Hippocampal formation (tissue), 2 donors: ENCODE data around the gene LIAS.
"Not testable (repeated sequence)": the region's sequence is repeated elsewhere in the genome, so short reads cannot be mapped to it uniquely, and the experiment has no call there.

ENCODE experiments used
- DNase-seq, 2 donors: peaks; one replicate each; lab custom pipeline; 2025; lab: John Stamatoyannopoulos, UW

LIAS gene

GRCh38 chr4:39458505-39459300, at the start of gene LIAS, which contains the start of gene RPL9:
TSS of gene LIAS (plus strand) at chr4:39459056. CDS start at chr4:39459118, 62 bp downstream.
TSS of gene RPL9 (minus strand) at chr4:39458922. CDS start at chr4:39458439, 483 bp downstream.
- DNase-seq = peak; percentile 89 to 92

GRCh38 chr4:39410415-39410814, 48.4 kb upstream of the LIAS start:
- peak in 1 of 2 donors; percentile 2 for DNase-seq

DNA sequence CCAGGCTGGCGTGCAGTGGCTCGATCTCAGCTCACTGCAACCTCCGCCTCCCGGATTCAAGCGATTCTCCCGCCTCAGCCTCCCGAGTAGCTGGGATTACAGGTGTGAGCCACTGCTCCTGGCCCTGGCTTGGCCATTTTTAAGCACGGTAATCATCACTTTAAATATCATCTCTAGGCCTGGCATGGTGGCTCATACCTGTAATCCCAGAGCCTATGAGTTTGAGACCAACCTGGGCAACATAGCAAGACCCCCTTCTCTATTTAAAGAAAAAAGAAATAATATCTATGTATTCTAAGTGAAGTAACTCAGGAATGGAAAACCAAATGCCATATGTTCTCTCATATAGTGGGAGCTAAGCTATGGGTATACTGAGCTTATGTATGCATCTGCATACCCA, 47.3 kb upstream of the LIAS start:
- DNase-seq = not testable (repeated sequence)

DNA sequence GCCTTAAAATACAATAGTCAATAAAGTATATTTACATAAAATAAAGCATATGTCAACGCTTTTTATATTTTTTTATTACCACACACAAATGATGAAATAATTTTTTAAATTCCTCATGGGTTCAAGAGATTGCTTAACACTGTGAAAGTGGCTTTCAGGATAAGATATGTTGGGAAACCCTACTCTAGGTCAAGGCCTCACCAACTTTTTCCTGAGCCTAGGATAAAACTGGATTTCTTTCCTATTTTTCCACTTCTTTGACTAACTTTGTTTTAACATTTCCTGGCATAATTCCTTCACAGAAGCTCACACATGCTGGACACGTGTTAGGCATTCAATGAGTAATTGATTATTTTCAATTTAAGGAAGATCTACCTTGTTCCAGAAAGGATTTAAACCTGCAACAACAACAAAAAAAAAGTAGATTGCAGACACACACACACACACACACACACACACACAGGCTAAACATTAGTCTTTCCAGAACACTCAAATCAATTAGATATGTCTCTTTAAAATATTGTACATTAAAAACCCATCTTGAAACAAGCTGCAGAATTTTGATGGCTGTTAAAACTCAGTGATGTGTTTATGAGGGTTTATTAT, 43.1 kb upstream of the LIAS start:
- no peak for DNase-seq

- no peak for DNase-seq
Measured at GRCh38 chr4:39422247-39422646, 36.6 kb upstream of the LIAS start.

GRCh38 chr4:39425297-39425696, 33.6 kb upstream of the LIAS start:
- not testable (repeated sequence) for DNase-seq

- no peak for DNase-seq
Measured at GRCh38 chr4:39426728-39427127, 32.1 kb upstream of the LIAS start.

DNA sequence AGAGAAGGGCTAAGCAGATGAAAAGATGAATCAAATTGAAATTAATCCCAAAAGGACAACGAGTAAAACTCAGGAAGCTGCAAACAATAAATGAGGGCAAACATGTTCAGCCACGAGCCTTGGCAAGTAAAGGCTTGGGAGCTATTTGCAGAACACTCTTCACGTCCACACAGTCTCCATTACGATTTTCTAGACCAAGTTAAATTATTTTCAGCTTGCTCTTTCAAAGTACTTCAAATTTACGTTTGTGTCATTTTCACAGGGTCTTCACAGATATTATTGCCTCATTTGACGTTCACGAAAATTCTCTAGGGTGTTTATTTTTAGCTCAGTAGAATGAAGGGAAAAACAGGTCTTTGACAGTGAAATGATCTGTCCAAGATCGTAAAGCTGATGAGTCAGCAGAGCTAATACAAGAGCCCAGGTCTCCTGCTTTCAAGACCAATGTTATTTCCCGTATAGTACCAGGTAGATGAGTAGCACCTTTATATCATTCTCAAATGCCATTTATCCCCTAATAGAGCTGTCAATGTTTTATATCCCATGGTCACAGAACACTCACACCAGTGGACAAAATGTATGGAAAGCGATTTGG, 31.2 kb upstream of the LIAS start:
- no peak for DNase-seq

GRCh38 chr4:39429476-39430334, 29.2 kb upstream of the LIAS start:
- DNase-seq = no peak

- DNase-seq = no peak
Measured at GRCh38 chr4:39433878-39434492, 24.9 kb upstream of the LIAS start.

GRCh38 chr4:39435659-39436563, 22.9 kb upstream of the LIAS start:
- DNase-seq = no peak

DNA sequence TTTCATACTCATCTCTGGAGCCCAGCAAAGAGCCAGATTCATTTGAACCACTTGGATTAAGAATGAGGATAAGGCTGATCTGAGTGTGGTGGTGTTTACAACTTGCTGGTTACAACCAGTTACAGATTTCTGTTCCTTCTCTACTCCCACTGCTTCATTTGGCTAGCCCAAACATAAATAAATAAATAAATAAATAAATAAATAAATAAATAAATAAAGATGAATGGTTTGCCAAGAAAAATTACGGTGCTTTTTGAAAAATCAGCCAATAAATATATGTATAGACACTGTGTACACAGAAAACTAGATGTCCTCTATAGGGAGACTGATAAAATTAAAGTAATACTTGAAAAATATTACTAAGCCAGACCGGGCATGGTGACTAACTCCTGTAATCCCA, 17.3 kb upstream of the LIAS start:
- no peak for DNase-seq

DNA sequence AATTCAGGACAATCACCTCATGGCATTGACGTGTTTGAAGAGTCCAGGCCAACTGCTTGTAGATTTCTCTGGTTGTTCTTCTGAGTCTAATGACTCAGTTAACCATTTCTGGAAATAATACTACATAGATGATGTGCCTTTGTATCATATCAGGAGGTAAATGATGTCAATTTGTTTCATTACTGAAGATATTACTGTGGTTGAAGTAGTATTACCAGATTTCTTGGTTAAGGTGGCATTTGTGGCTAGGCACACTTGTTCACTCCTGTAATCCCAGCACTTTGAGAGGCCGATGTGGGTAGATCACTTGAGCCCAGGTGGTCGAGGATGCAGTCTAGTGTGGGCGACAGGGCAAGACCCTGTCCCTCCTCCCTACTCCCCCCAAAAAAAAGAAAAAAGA, 15.9 kb upstream of the LIAS start:
- DNase-seq = no peak

- no peak for DNase-seq
Measured at GRCh38 chr4:39446483-39446841, 12.4 kb upstream of the LIAS start.

DNA sequence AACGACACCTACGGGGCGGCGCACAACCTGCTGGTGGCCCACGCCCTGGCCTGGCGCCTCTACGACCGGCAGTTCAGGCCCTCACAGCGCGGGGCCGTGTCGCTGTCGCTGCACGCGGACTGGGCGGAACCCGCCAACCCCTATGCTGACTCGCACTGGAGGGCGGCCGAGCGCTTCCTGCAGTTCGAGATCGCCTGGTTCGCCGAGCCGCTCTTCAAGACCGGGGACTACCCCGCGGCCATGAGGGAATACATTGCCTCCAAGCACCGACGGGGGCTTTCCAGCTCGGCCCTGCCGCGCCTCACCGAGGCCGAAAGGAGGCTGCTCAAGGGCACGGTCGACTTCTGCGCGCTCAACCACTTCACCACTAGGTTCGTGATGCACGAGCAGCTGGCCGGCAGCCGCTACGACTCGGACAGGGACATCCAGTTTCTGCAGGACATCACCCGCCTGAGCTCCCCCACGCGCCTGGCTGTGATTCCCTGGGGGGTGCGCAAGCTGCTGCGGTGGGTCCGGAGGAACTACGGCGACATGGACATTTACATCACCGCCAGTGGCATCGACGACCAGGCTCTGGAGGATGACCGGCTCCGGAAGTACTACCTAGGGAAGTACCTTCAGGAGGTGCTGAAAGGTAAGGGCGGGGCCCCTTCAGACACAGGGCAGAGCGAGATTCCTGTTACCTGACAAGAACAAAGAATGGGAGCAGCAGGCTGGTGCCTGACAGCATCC, 11.8 kb upstream of the LIAS start:
- DNase-seq = no peak

GRCh38 chr4:39450618-39451017, 8.2 kb upstream of the LIAS start:
- DNase-seq = no peak

DNA sequence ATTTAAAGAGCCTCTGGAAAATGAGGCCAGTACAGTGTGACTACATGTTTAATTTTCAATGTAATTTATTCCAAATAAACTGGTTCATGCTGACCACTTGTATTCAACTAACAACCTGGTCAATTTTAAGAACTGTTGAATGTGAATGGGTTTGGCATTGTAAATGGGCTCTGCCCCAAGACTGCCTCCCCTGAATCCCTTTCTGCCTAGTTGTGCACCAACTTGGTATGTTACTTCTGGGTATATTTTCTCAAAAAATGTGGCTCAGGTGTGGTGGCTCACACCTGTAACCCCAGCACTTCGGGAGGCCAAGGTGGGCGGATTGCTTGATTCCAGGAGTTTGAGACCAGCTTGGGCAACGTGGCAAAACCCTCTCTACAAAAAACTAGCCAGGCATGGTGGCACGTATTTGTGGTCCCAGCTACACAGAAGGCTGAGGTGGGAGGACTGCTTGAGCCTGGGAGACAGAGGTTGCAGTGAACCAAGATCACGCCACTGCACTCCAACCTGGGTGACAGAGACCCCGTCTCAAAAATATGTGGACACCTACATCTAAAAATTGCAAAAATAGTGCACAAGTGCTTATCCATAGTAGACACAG, 7.3 kb upstream of the LIAS start:
- no peak for DNase-seq

GRCh38 chr4:39452153-39452859, 6.5 kb upstream of the LIAS start:
- no peak for DNase-seq
